Measurements from ENCODE around the gene LURAP1L.

LURAP1L gene

DNA sequence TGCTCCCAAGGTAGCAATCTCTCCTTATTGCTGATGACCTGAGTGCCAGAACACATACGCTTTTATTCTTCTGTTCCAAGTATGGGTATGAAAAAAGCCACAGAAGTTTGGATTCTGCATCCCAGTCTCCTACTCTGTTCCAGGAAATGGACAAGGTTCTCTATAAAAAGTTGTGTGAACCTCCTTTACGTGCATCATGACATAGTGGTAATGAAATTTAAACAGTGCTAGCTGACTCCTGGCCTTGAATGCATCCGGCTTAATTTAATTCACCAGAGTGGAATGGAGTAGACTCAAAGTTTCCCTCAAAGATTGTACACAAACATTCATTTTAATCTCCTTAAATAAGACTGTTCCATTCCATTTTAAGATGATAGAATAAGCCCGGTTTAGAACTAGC, 68.9 kb downstream of the LURAP1L start:
- Histone ChIP-seq H3K27ac (ENCODE audit: low read depth, low read length) (no peak overlapping the region), H3K9me3 (ENCODE audit: low read length) (no peaks in the 10 kb centered on the region), H3K27me3 (ENCODE audit: control insufficient read depth in 1 of 2, insufficient read depth in 2 of 2, low read length in 2 of 2) (no peaks in the 10 kb centered on the region), H3K36me3 (ENCODE audit: insufficient read depth, low read length) (no peaks in the 10 kb centered on the region), H3K4me3 (ENCODE audit: low read depth in 1 of 2, low read length in 2 of 2) (no peak overlapping the region), H3K9ac (ENCODE audit: low read length) (no peak overlapping the region), H3K4me1 (ENCODE audit: insufficient read depth, low read length) (peaks cover 5% of the 10 kb centered on the region)

DNA sequence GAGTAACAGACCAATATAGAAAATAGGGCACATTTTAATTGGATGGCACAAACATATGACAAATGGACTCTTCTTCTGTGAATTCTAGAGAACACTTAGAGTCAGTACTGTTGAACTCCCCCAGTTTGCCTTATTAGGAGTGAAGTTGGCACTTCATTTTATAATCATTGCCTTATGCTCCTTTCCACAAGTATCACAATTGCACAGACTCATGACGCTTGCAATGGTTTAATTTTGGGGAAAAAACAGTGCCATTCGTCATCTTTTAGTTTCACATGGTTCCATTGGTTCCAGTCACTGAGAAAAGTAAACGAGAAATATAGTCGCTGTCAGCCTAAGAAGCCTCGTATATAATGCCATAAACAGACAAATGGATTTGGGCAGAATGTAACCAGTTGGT, 71.2 kb downstream of the LURAP1L start:
- H3K27ac ChIP-seq (ENCODE audit: low read depth, low read length), result no peak overlapping the region
- peaks cover 11% of the 10 kb centered on the region for H3K4me1 ChIP-seq (ENCODE audit: insufficient read depth, low read length)
- no peaks in the 10 kb centered on the region for H3K36me3 ChIP-seq (ENCODE audit: insufficient read depth, low read length)
- no peak overlapping the region for H3K9ac ChIP-seq (ENCODE audit: low read length)
- H3K4me3 ChIP-seq (ENCODE audit: low read depth in 1 of 2, low read length in 2 of 2), result no peak overlapping the region
- no peaks in the 10 kb centered on the region for H3K9me3 ChIP-seq (ENCODE audit: low read length)
- H3K27me3 ChIP-seq (ENCODE audit: control insufficient read depth in 1 of 2, insufficient read depth in 2 of 2, low read length in 2 of 2), result no peaks in the 10 kb centered on the region

DNA sequence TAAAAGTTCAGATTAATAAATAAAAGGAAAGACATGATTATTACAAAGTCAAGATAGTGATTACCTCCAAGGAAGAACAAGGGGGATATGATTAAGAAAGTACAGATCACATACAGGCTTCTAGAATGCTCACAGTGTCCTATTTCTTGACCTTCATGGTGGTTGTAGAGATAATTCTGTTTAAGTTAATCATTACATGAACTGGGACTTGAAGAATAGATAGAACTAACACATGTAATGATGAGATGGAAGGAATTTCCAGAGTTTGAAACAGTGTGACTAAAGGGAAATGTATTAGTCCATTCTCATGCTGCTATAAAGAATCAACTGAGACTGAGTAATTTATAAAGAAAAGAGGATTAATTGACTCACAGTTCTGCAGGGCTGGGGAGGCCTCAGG, 72.7 kb downstream of the LURAP1L start:
- Histone ChIP-seq H3K27ac (ENCODE audit: low read depth, low read length) (no peak overlapping the region), H3K36me3 (ENCODE audit: insufficient read depth, low read length) (no peaks in the 10 kb centered on the region), H3K4me3 (ENCODE audit: low read depth in 1 of 2, low read length in 2 of 2) (no peak overlapping the region), H3K9ac (ENCODE audit: low read length) (no peak overlapping the region), H3K27me3 (ENCODE audit: control insufficient read depth in 1 of 2, insufficient read depth in 2 of 2, low read length in 2 of 2) (no peaks in the 10 kb centered on the region), H3K4me1 (ENCODE audit: insufficient read depth, low read length) (peaks cover 11% of the 10 kb centered on the region), H3K9me3 (ENCODE audit: low read length) (no peaks in the 10 kb centered on the region)

DNA sequence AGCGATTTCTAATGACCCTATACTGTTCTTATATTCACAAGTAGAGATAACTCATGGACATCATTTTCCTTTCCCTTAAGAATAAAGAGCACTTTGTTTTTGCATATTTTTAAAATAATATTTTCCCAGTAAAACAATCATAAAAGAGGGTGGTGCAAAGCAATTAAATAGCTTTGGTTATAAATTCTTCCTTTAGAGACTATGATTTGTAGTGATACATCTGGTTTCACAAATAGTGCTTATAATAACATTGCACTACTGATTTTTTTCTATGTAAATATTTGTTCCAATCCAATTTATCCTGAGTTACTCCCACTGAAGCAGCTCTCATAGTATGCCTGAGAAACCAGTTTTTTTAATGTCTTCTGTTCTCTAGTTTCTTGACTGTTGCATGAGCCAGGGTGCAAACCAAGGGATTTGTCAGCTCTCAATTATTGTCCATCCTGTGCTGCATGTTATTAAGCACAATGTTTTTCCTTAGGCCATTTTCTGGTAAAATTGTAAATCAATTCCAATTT, 74.7 kb downstream of the LURAP1L start:
- peaks cover 6% of the 10 kb centered on the region for H3K4me1 ChIP-seq (ENCODE audit: insufficient read depth, low read length)
- H3K36me3 ChIP-seq (ENCODE audit: insufficient read depth, low read length), result no peaks in the 10 kb centered on the region
- H3K27ac ChIP-seq (ENCODE audit: low read depth, low read length), result no peak overlapping the region
- H3K4me3 ChIP-seq (ENCODE audit: low read depth in 1 of 2, low read length in 2 of 2), result no peak overlapping the region
- H3K27me3 ChIP-seq (ENCODE audit: control insufficient read depth in 1 of 2, insufficient read depth in 2 of 2, low read length in 2 of 2), result no peaks in the 10 kb centered on the region
- no peaks in the 10 kb centered on the region for H3K9me3 ChIP-seq (ENCODE audit: low read length)
- no peak overlapping the region for H3K9ac ChIP-seq (ENCODE audit: low read length)

DNA sequence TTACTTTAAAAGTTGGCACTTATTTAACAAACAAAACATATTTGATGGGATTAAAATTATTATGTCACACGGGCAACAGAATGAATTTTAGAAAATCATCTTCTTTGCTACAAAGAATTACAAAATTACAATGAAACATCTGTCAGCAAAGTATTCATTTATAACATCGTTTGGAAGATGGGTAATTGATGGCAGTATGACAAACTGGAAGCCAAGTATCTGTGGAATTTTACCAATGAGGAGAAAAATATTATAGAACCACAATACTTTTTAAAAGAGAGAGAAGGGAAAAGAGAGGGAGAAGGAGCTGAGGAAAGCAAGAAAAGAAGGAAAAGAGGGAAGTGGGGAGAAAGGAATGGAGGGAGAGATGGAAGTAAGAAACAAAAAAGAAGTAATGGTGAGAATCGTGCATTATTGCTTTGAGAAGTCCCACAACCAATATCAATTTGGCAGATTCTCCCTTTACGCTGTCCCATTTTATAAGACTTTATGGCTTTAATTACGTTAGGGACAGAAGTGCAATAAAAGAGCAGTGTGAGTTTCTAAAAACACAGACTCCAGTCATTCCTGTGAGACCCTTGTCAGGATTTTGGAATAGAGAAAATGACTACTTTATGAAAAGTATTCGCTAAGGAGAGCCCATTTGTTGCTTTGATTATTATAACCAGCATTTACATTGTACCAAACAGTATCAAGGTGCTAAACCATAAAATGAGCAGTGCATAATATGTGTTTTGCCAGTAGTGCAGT, 76.7 kb downstream of the LURAP1L start:
- Histone ChIP-seq H3K9me3 (ENCODE audit: low read length) (no peaks in the 10 kb centered on the region), H3K4me1 (ENCODE audit: insufficient read depth, low read length) (peaks cover 6% of the 10 kb centered on the region), H3K27me3 (ENCODE audit: control insufficient read depth in 1 of 2, insufficient read depth in 2 of 2, low read length in 2 of 2) (no peaks in the 10 kb centered on the region), H3K9ac (ENCODE audit: low read length) (no peak overlapping the region), H3K36me3 (ENCODE audit: insufficient read depth, low read length) (no peaks in the 10 kb centered on the region), H3K4me3 (ENCODE audit: low read depth in 1 of 2, low read length in 2 of 2) (no peak overlapping the region), H3K27ac (ENCODE audit: low read depth, low read length) (no peak overlapping the region)

DNA sequence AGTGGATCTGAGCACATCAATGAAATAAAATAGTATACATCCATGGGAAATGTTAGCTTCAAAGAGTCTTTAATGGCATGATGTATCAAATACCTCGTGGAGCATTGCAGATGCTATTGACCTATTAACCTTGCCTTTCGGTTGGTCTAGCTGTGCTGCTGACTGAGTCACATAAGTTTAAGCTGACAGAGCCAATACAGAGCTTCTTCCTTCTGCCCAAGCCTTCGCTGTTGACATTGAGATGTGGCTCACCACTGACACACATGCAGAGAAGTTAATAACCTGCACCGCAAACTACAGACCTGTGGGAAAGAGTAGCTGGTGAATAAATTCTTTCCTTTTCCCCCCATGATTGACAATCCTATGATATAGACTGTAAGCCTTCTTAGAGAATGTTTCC, 78.2 kb downstream of the LURAP1L start:
- Histone ChIP-seq H3K9ac (ENCODE audit: low read length) (no peak overlapping the region), H3K36me3 (ENCODE audit: insufficient read depth, low read length) (no peaks in the 10 kb centered on the region), H3K4me1 (ENCODE audit: insufficient read depth, low read length) (peaks cover 6% of the 10 kb centered on the region), H3K9me3 (ENCODE audit: low read length) (no peaks in the 10 kb centered on the region), H3K27me3 (ENCODE audit: control insufficient read depth in 1 of 2, insufficient read depth in 2 of 2, low read length in 2 of 2) (no peaks in the 10 kb centered on the region), H3K27ac (ENCODE audit: low read depth, low read length) (no peak overlapping the region), H3K4me3 (ENCODE audit: low read depth in 1 of 2, low read length in 2 of 2) (no peak overlapping the region)

DNA sequence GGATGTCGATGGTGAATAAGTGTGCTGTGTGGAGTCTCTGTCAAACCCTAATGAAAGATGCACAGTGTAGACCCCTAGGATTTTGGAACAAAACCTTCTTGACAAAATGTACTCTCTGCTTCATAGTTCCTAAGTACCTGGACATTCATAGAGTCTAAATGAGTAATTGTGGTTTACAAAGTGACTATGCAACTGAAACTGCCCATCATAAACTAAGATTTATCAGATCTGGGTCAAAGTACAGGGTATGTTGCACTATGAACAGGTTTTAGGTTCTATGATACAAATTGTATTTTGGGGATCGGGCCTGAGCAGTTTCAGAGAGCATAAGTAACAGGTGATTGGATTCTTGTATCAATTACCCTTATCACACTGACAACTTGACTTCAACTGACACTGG, 79.4 kb downstream of the LURAP1L start:
- H3K4me1 ChIP-seq (ENCODE audit: insufficient read depth, low read length), result peaks cover 6% of the 10 kb centered on the region
- no peak overlapping the region for H3K4me3 ChIP-seq (ENCODE audit: low read depth in 1 of 2, low read length in 2 of 2)
- no peaks in the 10 kb centered on the region for H3K36me3 ChIP-seq (ENCODE audit: insufficient read depth, low read length)
- H3K9me3 ChIP-seq (ENCODE audit: low read length), result no peaks in the 10 kb centered on the region
- no peaks in the 10 kb centered on the region for H3K27me3 ChIP-seq (ENCODE audit: control insufficient read depth in 1 of 2, insufficient read depth in 2 of 2, low read length in 2 of 2)
- no peak overlapping the region for H3K27ac ChIP-seq (ENCODE audit: low read depth, low read length)
- no peak overlapping the region for H3K9ac ChIP-seq (ENCODE audit: low read length)

DNA sequence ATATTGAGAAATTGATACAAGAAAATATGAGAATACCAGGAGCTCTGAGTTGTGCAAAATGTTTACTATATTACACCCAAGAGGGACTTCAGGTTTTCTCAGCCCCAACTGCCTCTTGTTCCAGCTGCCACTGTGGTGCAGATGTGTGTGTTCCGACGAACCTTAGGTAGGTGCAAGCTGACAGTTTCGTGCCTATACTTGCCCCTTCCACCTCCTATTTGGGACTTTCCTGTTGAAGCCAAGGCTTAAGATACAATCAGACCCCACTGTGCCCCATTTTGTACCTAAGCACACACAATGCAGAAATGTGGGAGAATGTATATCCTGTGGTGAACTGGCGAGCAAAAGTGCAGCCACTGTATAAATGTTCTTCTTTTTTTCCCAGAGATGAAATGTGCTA, 80.2 kb downstream of the LURAP1L start:
- no peaks in the 10 kb centered on the region for H3K27me3 ChIP-seq (ENCODE audit: control insufficient read depth in 1 of 2, insufficient read depth in 2 of 2, low read length in 2 of 2)
- H3K9me3 ChIP-seq (ENCODE audit: low read length), result no peaks in the 10 kb centered on the region
- H3K4me1 ChIP-seq (ENCODE audit: insufficient read depth, low read length), result peaks cover under 1% of the 10 kb centered on the region
- H3K36me3 ChIP-seq (ENCODE audit: insufficient read depth, low read length), result no peaks in the 10 kb centered on the region
- H3K4me3 ChIP-seq (ENCODE audit: low read depth in 1 of 2, low read length in 2 of 2), result no peak overlapping the region
- no peak overlapping the region for H3K9ac ChIP-seq (ENCODE audit: low read length)
- H3K27ac ChIP-seq (ENCODE audit: low read depth, low read length), result no peak overlapping the region

DNA sequence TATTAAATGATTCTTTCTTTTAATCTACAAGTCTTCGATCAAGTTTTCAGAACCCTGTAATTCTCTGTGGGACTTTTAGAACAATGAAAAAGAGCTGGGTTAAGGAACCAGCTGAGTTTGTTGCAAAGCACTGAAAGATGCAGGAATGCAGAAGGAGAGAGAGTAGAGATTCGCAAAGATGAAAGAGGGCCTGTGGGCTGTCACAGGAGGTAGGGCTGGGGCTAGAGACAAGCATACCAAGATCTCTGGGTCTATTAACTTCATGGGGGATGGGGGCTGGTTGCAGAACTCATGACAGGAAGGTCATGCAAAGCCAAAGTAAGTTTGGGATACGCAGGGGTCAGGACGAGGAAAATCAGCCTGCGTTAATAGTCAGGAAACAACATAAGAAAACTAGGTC, 81.8 kb downstream of the LURAP1L start:
- H3K27me3 ChIP-seq (ENCODE audit: control insufficient read depth in 1 of 2, insufficient read depth in 2 of 2, low read length in 2 of 2), result no peaks in the 10 kb centered on the region
- no peak overlapping the region for H3K9ac ChIP-seq (ENCODE audit: low read length)
- H3K9me3 ChIP-seq (ENCODE audit: low read length), result no peaks in the 10 kb centered on the region
- H3K4me1 ChIP-seq (ENCODE audit: insufficient read depth, low read length), result no peaks in the 10 kb centered on the region
- no peak overlapping the region for H3K27ac ChIP-seq (ENCODE audit: low read depth, low read length)
- H3K4me3 ChIP-seq (ENCODE audit: low read depth in 1 of 2, low read length in 2 of 2), result no peak overlapping the region
- no peaks in the 10 kb centered on the region for H3K36me3 ChIP-seq (ENCODE audit: insufficient read depth, low read length)

DNA sequence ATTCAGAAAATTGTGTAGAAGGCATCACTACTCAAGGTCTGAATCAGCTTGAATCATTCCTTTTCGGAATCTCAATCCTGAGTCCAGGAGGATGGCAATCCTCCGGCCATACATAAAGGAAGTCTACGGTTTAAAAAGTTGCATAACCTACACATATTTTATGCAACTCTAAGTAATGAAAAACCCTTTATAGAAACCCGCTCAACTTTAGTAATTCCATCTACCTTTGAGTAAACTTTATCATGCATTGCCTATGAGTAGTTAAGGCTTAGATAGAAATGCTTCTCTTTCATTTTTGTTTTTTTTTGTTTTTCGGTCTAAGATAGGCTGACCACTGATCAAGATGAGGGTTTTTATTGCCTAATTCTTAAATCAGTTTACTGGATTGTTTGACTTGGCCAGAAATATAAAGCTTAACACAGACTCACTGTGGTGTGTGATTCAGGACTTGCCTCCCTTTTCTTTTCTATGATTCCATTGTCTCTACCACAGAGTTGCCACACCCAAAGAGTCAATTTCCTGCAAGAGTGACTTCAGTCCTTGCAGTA, 85.0 kb downstream of the LURAP1L start:
- H3K27ac ChIP-seq (ENCODE audit: low read depth, low read length), result no peak overlapping the region
- no peak overlapping the region for H3K9ac ChIP-seq (ENCODE audit: low read length)
- H3K9me3 ChIP-seq (ENCODE audit: low read length), result no peaks in the 10 kb centered on the region
- no peaks in the 10 kb centered on the region for H3K36me3 ChIP-seq (ENCODE audit: insufficient read depth, low read length)
- no peak overlapping the region for H3K4me3 ChIP-seq (ENCODE audit: low read depth in 1 of 2, low read length in 2 of 2)
- H3K27me3 ChIP-seq (ENCODE audit: control insufficient read depth in 1 of 2, insufficient read depth in 2 of 2, low read length in 2 of 2), result no peaks in the 10 kb centered on the region
- no peaks in the 10 kb centered on the region for H3K4me1 ChIP-seq (ENCODE audit: insufficient read depth, low read length)

DNA sequence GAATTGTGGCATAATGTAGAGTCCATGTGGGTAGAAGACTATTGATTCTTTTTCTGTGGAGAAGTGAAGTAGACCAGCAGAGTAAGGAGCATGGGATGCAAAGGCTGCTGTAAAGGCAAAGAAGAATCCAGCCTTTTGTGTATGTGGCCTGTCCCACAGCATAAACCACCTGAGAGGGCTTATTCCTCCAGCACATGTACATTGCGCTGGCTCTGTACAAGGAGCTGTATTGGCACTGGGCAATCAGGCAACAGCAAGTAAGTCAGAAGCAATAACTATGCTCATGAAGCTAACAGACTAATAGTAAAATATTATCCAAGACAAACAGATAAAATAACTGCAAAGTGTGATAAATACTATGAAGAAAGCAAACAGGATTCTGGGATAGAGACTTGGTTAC, 86.2 kb downstream of the LURAP1L start:
- no peaks in the 10 kb centered on the region for H3K9me3 ChIP-seq (ENCODE audit: low read length)
- no peak overlapping the region for H3K27ac ChIP-seq (ENCODE audit: low read depth, low read length)
- H3K4me1 ChIP-seq (ENCODE audit: insufficient read depth, low read length), result no peaks in the 10 kb centered on the region
- no peaks in the 10 kb centered on the region for H3K36me3 ChIP-seq (ENCODE audit: insufficient read depth, low read length)
- no peak overlapping the region for H3K4me3 ChIP-seq (ENCODE audit: low read depth in 1 of 2, low read length in 2 of 2)
- no peaks in the 10 kb centered on the region for H3K27me3 ChIP-seq (ENCODE audit: control insufficient read depth in 1 of 2, insufficient read depth in 2 of 2, low read length in 2 of 2)
- H3K9ac ChIP-seq (ENCODE audit: low read length), result no peak overlapping the region

All from muscle layer of colon (tissue), 2 donors.